Mucosa of stomach (tissue), 1 donor: ENCODE results near the gene MRPL10.

ENCODE experiments used
- H3K27me3 ChIP-seq: one replicate; pipeline ENCODE4 v1.7.0; 2013; ENCODE audit warnings: mild to moderate bottlenecking, low read length; ENCODE audit not compliant: control insufficient read depth, insufficient read depth
- H3K36me3 ChIP-seq: one replicate; pipeline ENCODE4 v1.7.0; 2013; ENCODE audit warnings: low read length; ENCODE audit not compliant: control insufficient read depth, insufficient read depth
- H3K4me1 ChIP-seq: one replicate; pipeline ENCODE4 v1.7.0; 2013; ENCODE audit warnings: mild to moderate bottlenecking, low read length; ENCODE audit not compliant: control insufficient read depth, insufficient read depth
- H3K4me3 ChIP-seq: one replicate; pipeline ENCODE4 v1.7.0; 2013; ENCODE audit warnings: low read length
- H3K9ac ChIP-seq: one replicate; pipeline ENCODE4 v1.7.0; 2013; ENCODE audit warnings: mild to moderate bottlenecking, low read length, moderate library complexity
- H3K9me3 ChIP-seq: one replicate; pipeline ENCODE4 v1.7.0; 2013; ENCODE audit warnings: mild to moderate bottlenecking, low read length, moderate library complexity; ENCODE audit not compliant: control insufficient read depth
- donor health status: Pancreatic carcinoma.

Gene MRPL10

DNA sequence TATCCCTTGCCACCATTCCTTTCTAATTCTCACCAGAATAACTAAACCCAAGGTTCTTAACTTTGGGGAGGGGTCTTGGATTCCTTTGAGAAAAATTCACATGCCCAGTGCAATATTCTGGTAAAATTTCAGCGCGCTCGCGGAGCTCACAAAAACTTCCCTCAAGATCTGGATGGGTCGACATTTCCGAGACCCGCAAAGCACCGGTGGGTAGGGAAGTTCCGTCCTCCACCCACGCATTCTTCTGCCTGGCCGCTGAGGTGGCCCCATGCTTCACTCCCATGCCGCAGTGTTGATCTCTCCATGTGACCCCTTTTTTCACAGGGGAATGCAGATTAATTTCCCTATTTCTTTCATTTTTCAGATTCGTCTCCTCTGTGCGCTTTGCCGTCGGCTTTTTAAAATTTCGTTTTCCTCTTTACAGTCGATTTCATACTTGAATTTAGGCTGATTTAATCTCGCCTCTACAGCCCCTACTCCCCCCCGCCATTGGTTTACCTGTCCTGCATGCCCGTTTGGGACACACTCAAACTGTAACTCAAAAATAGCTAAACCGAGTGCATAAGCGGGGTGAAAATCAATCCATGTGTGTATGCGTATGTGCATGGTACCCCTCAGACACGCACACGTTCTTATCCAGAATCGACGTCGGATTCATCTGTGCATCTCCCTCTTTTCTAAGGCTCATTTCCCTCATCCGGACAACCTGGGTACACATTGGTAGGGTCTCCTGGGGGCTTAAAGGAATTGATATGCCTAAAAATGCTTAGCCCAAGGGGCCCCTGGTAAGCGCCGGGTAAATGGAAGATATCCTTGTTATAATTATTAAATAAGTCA, 21.0 kb upstream of the MRPL10 start:
- no peak overlapping the region for H3K9ac ChIP-seq
- H3K4me1 ChIP-seq = peaks cover 20% of the 10 kb centered on the region
- H3K9me3 ChIP-seq = no peaks in the 10 kb centered on the region
- peaks cover 95% of the 10 kb centered on the region for H3K27me3 ChIP-seq
- no peaks in the 10 kb centered on the region for H3K36me3 ChIP-seq
- no peak overlapping the region for H3K4me3 ChIP-seq

DNA sequence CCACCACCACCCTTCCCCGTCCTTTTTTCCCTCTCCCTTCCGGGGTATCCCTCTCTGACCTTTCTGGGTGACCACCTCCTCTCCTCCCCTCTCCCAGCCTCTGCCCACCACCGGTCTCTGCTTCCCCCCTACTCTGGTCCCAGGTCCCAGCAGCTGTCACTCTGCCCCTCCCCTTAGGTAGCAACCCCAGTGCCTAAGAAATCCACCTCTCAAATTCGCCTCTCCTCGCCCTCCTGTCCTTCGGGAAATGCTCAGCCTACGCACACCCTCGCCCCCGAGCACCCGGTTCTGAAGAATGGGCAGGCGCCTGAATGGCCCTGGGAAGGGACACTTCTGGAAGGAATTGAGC, 20.4 kb upstream of the MRPL10 start:
- peaks cover 96% of the 10 kb centered on the region for H3K27me3 ChIP-seq
- H3K4me1 ChIP-seq = peaks cover 24% of the 10 kb centered on the region
- H3K4me3 ChIP-seq = no peak overlapping the region

DNA sequence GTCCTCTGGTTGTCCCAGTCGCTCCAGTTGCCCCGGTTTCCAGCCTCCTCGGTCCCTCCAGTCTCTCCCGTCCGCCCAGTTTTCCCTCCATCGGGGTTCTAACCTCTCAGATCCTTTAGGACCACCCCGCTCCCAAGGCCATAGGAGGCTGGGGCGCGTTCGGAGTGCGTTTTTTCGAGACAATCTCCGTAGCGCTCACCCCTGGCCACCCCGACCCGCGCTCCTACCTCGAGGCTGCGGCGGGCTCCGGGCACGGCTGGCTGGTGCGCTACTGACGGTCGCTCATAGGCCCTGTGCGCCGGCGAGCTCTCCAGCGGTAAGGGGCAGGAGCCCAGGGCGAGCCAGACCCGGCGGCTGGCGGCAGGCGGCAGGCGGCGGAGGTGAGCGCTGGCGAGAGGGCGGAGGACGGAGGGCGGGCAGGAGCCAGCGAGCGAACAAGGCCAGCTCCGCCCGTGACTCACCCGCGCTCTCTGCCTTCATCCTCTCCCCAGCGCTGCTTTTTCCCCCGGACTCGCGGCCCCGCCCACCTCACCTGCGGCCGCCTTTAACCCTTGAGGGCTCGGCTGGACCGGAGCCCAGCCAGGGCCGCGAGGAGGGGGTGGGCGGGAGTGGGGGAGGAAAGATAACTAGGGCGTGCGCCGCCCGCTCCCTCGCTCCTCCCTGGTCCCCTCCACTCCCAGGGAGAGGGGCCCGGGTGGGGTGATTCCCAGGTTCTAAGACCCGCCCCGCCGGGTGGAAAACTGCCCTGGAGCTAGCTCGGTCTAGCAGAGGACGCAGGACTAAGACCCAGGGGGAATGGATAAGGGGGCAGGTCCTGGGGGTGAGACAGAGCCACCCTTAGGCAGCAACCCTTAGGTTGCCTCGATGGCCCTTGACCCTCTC, 19.6 kb upstream of the MRPL10 start, which contains the start of gene SP6:
Gene SP6, minus strand, starts transcription at position 472 of the 882 bp plus-strand sequence. CDS start 2,734 bp downstream, outside the sequence.
- peaks cover 24% of the 10 kb centered on the region for H3K4me1 ChIP-seq

More for the DNA sequence above, 20.4 kb upstream of the MRPL10 start:
- no peaks in the 10 kb centered on the region for H3K9me3 ChIP-seq
- no peak overlapping the region for H3K9ac ChIP-seq
- H3K36me3 ChIP-seq = no peaks in the 10 kb centered on the region

GRCh38 chr17:47850373-47850691, 19.0 kb upstream of the MRPL10 start:
- no peak overlapping the region for H3K4me3 ChIP-seq
- H3K36me3 ChIP-seq = no peaks in the 10 kb centered on the region
- peak overlapping the region; percentile 45 for H3K9ac ChIP-seq
- H3K27me3 ChIP-seq = peaks cover 93% of the 10 kb centered on the region
- peaks cover 24% of the 10 kb centered on the region for H3K4me1 ChIP-seq
- H3K9me3 ChIP-seq = no peaks in the 10 kb centered on the region

More for the DNA sequence above, 19.6 kb upstream of the MRPL10 start, which contains the start of gene SP6:
- Histone ChIP-seq H3K9me3 (no peaks in the 10 kb centered on the region), H3K27me3 (peaks cover 96% of the 10 kb centered on the region), H3K9ac (peak within 1 kb of the TSS; percentile 45), H3K4me3 (no peak within 1 kb of the TSS), H3K36me3 (no peaks in the 10 kb centered on the region)

GRCh38 chr17:47848198-47848513, 16.8 kb upstream of the MRPL10 start:
- H3K4me3 ChIP-seq = no peak overlapping the region
- no peaks in the 10 kb centered on the region for H3K36me3 ChIP-seq
- no peaks in the 10 kb centered on the region for H3K9me3 ChIP-seq
- H3K4me1 ChIP-seq = peaks cover 28% of the 10 kb centered on the region
- H3K27me3 ChIP-seq = peaks cover 71% of the 10 kb centered on the region
- H3K9ac ChIP-seq = no peak overlapping the region

GRCh38 chr17:47847341-47848197, 16.2 kb upstream of the MRPL10 start:
- Histone ChIP-seq H3K9me3 (no peaks in the 10 kb centered on the region), H3K9ac (no peak overlapping the region), H3K4me3 (no peak overlapping the region), H3K27me3 (peaks cover 65% of the 10 kb centered on the region), H3K4me1 (peaks cover 34% of the 10 kb centered on the region), H3K36me3 (no peaks in the 10 kb centered on the region)

- Histone ChIP-seq H3K36me3 (no peaks in the 10 kb centered on the region), H3K27me3 (peaks cover 58% of the 10 kb centered on the region), H3K4me3 (no peak overlapping the region), H3K4me1 (peaks cover 37% of the 10 kb centered on the region), H3K9me3 (no peaks in the 10 kb centered on the region), H3K9ac (no peak overlapping the region)
Observed at GRCh38 chr17:47846716-47847340, 15.5 kb upstream of the MRPL10 start.

DNA sequence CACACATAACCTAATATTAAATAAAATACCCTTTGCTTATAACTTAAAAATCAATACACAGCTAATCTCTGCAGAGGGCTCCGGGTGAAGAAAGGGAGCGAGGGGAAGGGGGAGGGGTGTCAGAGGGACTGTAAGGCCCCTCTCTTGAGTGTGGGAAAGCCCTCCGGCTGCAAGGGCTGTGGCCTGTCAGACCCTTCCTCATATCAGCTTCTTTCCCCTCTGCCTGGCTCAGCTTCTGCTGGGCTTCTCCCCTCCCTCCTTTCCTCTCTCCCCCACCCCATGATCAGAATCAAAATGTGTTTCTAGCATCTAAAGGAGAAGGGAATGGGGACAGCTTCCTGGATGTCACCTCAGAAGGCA, 14.4 kb upstream of the MRPL10 start:
- Histone ChIP-seq H3K9ac (no peak overlapping the region), H3K4me1 (peaks cover 42% of the 10 kb centered on the region), H3K27me3 (peaks cover 48% of the 10 kb centered on the region), H3K9me3 (no peaks in the 10 kb centered on the region), H3K36me3 (no peaks in the 10 kb centered on the region), H3K4me3 (no peak overlapping the region)

DNA sequence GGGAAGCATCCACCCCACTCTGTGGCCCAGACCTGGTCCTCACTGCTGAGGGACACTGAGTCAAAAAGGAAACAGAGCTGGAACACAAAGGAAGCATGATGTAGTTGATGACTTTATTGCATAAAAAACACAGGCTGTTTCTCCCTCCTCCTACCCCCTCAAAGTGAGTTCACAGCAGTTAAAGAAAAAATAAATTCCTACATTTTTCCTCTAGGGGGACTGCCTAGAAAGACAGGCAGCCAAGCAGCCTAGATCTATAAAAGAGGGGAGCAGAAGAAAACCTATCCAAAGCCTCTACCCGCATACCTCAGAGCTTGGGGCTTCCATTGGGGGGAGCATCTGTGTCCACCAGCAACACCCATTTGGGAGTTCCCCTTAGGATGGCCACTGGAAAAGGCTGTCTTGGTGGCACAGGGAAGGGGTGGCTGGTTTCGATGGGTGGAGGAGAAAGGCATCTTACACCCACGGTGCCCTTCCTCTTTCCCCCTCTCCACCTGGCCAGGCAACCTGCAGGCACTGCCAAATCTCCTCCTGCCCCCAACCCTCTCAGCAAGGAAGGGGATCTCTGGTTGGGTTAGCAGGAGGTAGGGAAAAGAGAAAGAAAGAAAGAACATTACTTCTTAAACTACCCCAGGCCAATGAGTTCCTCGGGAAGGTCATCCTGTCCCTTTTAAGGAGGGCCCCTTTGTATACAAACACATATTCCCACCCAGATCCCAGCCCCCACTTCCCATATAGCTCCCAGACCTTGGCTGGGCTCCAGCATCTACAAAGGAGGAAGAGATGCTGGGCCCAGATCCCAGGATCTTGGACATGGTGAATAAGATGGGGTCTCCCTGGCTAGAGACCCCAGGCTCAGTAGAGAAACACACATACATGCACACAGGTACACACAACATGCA, 13.7 kb upstream of the MRPL10 start:
- H3K36me3 ChIP-seq = no peaks in the 10 kb centered on the region
- peaks cover 41% of the 10 kb centered on the region for H3K4me1 ChIP-seq
- no peak overlapping the region for H3K9ac ChIP-seq
- peaks cover 42% of the 10 kb centered on the region for H3K27me3 ChIP-seq
- H3K4me3 ChIP-seq = no peak overlapping the region
- no peaks in the 10 kb centered on the region for H3K9me3 ChIP-seq

- Histone ChIP-seq H3K4me3 (no peak overlapping the region), H3K9ac (no peak overlapping the region), H3K36me3 (no peaks in the 10 kb centered on the region), H3K4me1 (peaks cover 49% of the 10 kb centered on the region), H3K9me3 (no peaks in the 10 kb centered on the region), H3K27me3 (peaks cover 33% of the 10 kb centered on the region)
Observed at GRCh38 chr17:47844227-47844626, 12.9 kb upstream of the MRPL10 start.

DNA sequence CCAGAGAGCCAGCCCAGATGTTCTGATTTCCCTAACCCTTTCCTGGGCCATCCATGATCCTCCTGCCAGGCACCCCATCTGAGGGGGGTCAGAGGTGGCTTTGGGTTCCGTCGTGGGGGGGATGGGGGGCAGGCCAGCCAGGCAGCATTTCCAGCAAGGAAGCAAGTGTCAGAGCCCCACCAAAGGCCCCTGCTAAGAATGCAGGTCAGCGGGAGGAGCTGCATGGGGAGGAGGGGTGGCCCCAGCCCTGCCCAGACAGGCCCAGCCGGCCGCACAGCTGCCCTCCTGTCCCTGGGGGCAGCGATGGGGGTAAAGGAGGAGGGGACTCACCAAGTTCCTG, 12.0 kb upstream of the MRPL10 start:
- no peak overlapping the region for H3K4me3 ChIP-seq
- H3K9ac ChIP-seq = peak overlapping the region; percentile 32
- no peaks in the 10 kb centered on the region for H3K9me3 ChIP-seq
- peaks cover 27% of the 10 kb centered on the region for H3K27me3 ChIP-seq
- peaks cover 49% of the 10 kb centered on the region for H3K4me1 ChIP-seq
- no peaks in the 10 kb centered on the region for H3K36me3 ChIP-seq
